ENCODE results near the gene GK. TPM values are rescaled to one million over a fixed set of nuclear protein-coding genes. Genes with fewer than 3 reads are reported as not detected.

GK gene
- total RNA-seq, 1 experiment from 2014 or later: 14.3 TPM

DNA sequence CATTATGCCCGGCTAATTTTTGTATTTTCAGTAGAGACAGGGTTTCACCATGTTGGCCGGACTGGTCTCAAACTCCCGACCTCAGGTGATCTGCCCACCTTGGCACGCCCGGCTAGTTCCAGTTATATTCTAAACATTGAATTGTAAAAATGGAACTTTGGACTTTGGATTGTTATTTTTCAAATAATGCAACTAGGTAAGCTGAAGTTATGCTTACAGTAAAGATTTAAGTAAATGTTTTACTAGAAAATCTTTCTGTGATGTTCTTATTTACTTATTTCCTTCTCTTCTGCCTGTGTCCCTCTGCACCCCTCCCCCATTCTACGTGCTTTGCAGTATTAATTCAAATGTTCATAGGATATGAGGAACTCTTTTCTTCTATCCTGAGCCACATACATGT is 26.1 kb downstream of the GK start:
- Mint-ChIP-seq H3K36me3 (ENCODE audit: insufficient read depth, unreplicated experiment) (no peaks in the 10 kb centered on the region), H3K4me3 (ENCODE audit: low read depth, unreplicated experiment) (no peak overlapping the region), H3K9me3 (ENCODE audit: low read depth, unreplicated experiment) (no peaks in the 10 kb centered on the region), H3K27ac (ENCODE audit: unreplicated experiment) (no peak overlapping the region), H3K4me1 (ENCODE audit: low read depth, unreplicated experiment) (peaks cover 20% of the 10 kb centered on the region), H3K27me3 (ENCODE audit: unreplicated experiment) (no peaks in the 10 kb centered on the region)
- intact Hi-C loops (cut with micrococcal nuclease; ENCODE audit: unreplicated experiment): no loop called here
- no peak for DNase-seq
- CTCF ChIA-PET: interaction anchor here (0.7 kb wide), 1 partner anchor 11 kb away, joined by 4 read pairs; no protein-coding TSS in a partner anchor
- TF ChIP-seq, protein P1, sequence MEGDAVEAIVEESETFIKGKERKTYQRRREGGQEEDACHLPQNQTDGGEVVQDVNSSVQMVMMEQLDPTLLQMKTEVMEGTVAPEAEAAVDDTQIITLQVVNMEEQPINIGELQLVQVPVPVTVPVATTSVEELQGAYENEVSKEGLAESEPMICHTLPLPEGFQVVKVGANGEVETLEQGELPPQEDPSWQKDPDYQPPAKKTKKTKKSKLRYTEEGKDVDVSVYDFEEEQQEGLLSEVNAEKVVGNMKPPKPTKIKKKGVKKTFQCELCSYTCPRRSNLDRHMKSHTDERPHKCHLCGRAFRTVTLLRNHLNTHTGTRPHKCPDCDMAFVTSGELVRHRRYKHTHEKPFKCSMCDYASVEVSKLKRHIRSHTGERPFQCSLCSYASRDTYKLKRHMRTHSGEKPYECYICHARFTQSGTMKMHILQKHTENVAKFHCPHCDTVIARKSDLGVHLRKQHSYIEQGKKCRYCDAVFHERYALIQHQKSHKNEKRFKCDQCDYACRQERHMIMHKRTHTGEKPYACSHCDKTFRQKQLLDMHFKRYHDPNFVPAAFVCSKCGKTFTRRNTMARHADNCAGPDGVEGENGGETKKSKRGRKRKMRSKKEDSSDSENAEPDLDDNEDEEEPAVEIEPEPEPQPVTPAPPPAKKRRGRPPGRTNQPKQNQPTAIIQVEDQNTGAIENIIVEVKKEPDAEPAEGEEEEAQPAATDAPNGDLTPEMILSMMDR (IDR thresholded peaks at IDR 0.05; ENCODE audit: unreplicated experiment): no peak
- no TSS peak for BruUV-seq (replicated peaks)

DNA sequence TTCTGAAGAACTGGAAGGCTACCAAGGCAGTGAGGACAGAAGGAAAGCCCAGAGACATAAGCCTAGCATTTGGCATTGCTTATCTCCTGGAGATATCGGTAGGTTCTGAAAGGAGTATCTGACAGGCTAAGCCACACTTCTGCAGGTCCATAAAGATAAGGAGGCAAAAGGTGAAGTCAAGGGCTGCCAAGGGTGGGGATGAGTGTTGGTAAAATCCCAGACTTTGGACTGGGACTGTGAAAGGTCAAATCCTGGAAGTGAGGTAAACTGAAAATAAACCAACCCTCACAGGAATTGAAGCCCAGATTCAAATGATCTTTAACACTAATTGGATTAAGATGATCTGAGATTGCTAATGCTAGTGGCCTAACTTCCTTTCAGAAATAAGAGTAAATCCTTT is 27.4 kb downstream of the GK start:
- Mint-ChIP-seq H3K9me3 (ENCODE audit: low read depth, unreplicated experiment) (no peaks in the 10 kb centered on the region), H3K36me3 (ENCODE audit: insufficient read depth, unreplicated experiment) (no peaks in the 10 kb centered on the region), H3K27me3 (ENCODE audit: unreplicated experiment) (no peaks in the 10 kb centered on the region), H3K4me1 (ENCODE audit: low read depth, unreplicated experiment) (peaks cover 20% of the 10 kb centered on the region), H3K4me3 (ENCODE audit: low read depth, unreplicated experiment) (no peak overlapping the region), H3K27ac (ENCODE audit: unreplicated experiment) (no peak overlapping the region)
- CTCF ChIA-PET: no interaction called here
- intact Hi-C loops (cut with micrococcal nuclease; ENCODE audit: unreplicated experiment): no loop called here
- BruUV-seq (replicated peaks): no TSS peak
- TF ChIP-seq, protein P1 (IDR thresholded peaks at IDR 0.05; ENCODE audit: unreplicated experiment): no peak
- no peak for DNase-seq

DNA sequence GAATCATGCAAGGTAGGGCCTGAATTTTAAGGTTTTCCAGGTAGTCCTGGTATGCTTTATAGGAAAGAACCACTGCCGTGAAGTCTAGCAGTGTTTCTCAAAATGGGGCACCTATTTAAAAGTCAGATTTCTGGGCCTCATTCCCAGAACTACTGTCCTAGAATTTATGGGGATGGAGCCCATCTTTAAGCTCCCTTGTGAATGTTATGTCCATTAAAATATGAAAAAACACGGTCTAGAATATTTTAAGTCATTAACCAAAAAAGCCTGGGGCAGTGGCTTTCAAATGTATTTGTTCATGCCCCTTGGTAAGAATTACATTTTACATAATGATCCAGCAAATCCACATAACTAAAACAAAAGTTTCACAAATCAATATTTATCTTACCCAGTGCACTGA is 35.4 kb downstream of the GK start:
- intact Hi-C loops (cut with micrococcal nuclease; ENCODE audit: unreplicated experiment): no loop called here
- no peak overlapping the region for H3K4me3 Mint-ChIP-seq (ENCODE audit: low read depth, unreplicated experiment)
- DNase-seq: no peak
- H3K4me1 Mint-ChIP-seq (ENCODE audit: low read depth, unreplicated experiment): no peaks in the 10 kb centered on the region
- no peak overlapping the region for H3K27ac Mint-ChIP-seq (ENCODE audit: unreplicated experiment)
- TF ChIP-seq, protein P1 (IDR thresholded peaks at IDR 0.05; ENCODE audit: unreplicated experiment): no peak
- CTCF ChIA-PET: no interaction called here
- no peaks in the 10 kb centered on the region for H3K36me3 Mint-ChIP-seq (ENCODE audit: insufficient read depth, unreplicated experiment)
- no TSS peak for BruUV-seq (replicated peaks)
- no peaks in the 10 kb centered on the region for H3K9me3 Mint-ChIP-seq (ENCODE audit: low read depth, unreplicated experiment)
- H3K27me3 Mint-ChIP-seq (ENCODE audit: unreplicated experiment): no peaks in the 10 kb centered on the region

DNA sequence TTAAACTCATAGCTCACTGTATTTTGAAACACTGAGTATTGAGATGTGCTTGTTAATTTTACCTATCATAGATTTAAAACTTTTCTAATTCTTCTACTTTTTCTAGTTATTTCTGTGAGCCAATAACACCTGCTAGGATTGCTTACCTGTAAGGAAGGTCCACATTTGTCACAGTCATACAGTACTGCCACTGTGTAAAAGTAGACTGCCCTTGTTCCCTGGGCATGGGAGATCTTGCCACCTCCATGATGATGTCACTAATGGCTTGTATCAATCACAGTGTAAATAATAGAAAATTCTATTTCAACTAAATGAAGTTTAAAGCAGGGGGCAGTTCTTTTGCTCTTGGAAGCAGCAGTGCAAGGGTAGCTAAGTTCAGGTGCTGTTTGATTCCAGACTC is 35.9 kb downstream of the GK start:
- TF ChIP-seq, protein P1 (IDR thresholded peaks at IDR 0.05; ENCODE audit: unreplicated experiment): no peak
- no peak overlapping the region for H3K27ac Mint-ChIP-seq (ENCODE audit: unreplicated experiment)
- intact Hi-C loops (cut with micrococcal nuclease; ENCODE audit: unreplicated experiment): no loop called here
- no peaks in the 10 kb centered on the region for H3K36me3 Mint-ChIP-seq (ENCODE audit: insufficient read depth, unreplicated experiment)
- no peaks in the 10 kb centered on the region for H3K27me3 Mint-ChIP-seq (ENCODE audit: unreplicated experiment)
- no peak for DNase-seq
- BruUV-seq (replicated peaks): no TSS peak
- no peak overlapping the region for H3K4me3 Mint-ChIP-seq (ENCODE audit: low read depth, unreplicated experiment)
- peaks cover 3% of the 10 kb centered on the region for H3K4me1 Mint-ChIP-seq (ENCODE audit: low read depth, unreplicated experiment)
- CTCF ChIA-PET: no interaction called here
- H3K9me3 Mint-ChIP-seq (ENCODE audit: low read depth, unreplicated experiment): no peaks in the 10 kb centered on the region
